Adrenal gland (tissue), 12 donors: ENCODE data around the gene LPCAT1. TPM values are rescaled to one million over a fixed set of nuclear protein-coding genes. Genes with fewer than 3 reads are reported as not detected.
A peak's percentile ranks its signal among the peaks of the same experiment; 100 is the strongest.

Source experiments
- DNase-seq, 7 donors: peaks; one replicate each; pipeline ENCODE4 v3.0.0-alpha.2; 2019 to 2020
- H3K27ac ChIP-seq, 5 donors: fragments of 200-600 bp; sonication (generic) in 4 of 5; 1 replicate in 3 of 5; 2 replicates in 2 of 5; pipeline versions ENCODE4 v1.5.1 to v1.8.0; 2016 to 2020; ENCODE audit warnings: mild to moderate bottlenecking in 1 of 5
- H3K27me3 ChIP-seq: fragments of 200-600 bp; 2 replicates; pipeline ENCODE4 v1.8.0; 2021
- H3K36me3 ChIP-seq, 2 donors: fragments of 200-600 bp; replicated peaks in 1 of 2; 1 replicate in 1 of 2; 2 replicates in 1 of 2; pipeline versions ENCODE4 v1.5.1 to v1.8.0; 2018 to 2022
- H3K4me1 ChIP-seq, 2 donors: fragments of 200-600 bp; replicated peaks in 1 of 2; 1 replicate in 1 of 2; 2 replicates in 1 of 2; pipeline versions ENCODE4 v1.5.1 to v1.8.0; 2018 to 2021
- H3K4me3 ChIP-seq, 4 donors: fragments of 200-600 bp; sonication (generic) in 3 of 4; one replicate each; pipeline ENCODE4 v1.5.1; 2016 to 2018
- H3K9me3 ChIP-seq, 3 donors: fragments of 200-600 bp; sonication (generic) in 1 of 3; replicated peaks in 1 of 3; 1 replicate in 2 of 3; 2 replicates in 1 of 3; pipeline versions ENCODE4 v1.5.1 to v1.8.0; 2016 to 2021
- POLR2A ChIP-seq, 2 donors: fragments of 450-650 bp; IDR thresholded peaks; one replicate each; pipeline ENCODE4 v1.6.1; 2017; ENCODE audit warnings: antibody characterized with exemption in 2 of 2, mild to moderate bottlenecking in 2 of 2, moderate library complexity in 1 of 2
- WGBS, 4 donors: extraction: QIAGEN DNeasy Blood & Tissue Kit in 2 of 4; methylation state at CpG; one replicate each; pipeline versions ENCODE4 v1.1.5 to v1.1.7; 2013 to 2017; 5-methylcytosine and 5-hydroxymethylcytosine counted together
- intact Hi-C, 2 donors: fragments of 100-400 bp; cut with DNase I; formaldehyde crosslinking; loops; one replicate each; pipeline versions ENCODE4 v1.14.1 to v1.15.0; 2022 to 2023
- polyA plus RNA-seq, 3 donors: library from polyadenylated mRNA; stranded (reverse); fragments of 200-250 nt in 2 of 3; fragments of 350-450 nt in 1 of 3; fragmentation: Illumina TruSeq in 1 of 3; extraction: RNeasy Lipid Tissue Mini Kit (QIAGEN cat#74804) in 1 of 3; gene quantifications; one replicate each; pipeline ENCODE4 v1.2.3, GENCODE V29; 2013 to 2014
- total RNA-seq, 9 donors: library from RNA; depleted of rRNA in 4 of 9; stranded (reverse); fragments of >200 nt in 4 of 9; fragments of 120-200 nt in 1 of 9; fragmentation: NEBNext Ultra II Directional in 1 of 9; extraction: Animal tissue kit (Norgen Biotek cat#: 25700) in 1 of 9; gene quantifications; one replicate each; pipeline versions ENCODE4 v1.1.0 to v1.2.4, GENCODE V29; 2013 to 2023
- TF ChIP-seq, protein P1 (sequence below), 6 experiments: fragments of 450-650 bp in 4 of 6; fragments of 200-600 bp in 2 of 6; sonication (generic) in 1 of 6; IDR thresholded peaks; 1 replicate in 5 of 6; 2 replicates in 1 of 6; pipeline versions ENCODE4 v1.5.1 to v1.8.0; 2016 to 2021; ENCODE audit warnings: antibody characterized with exemption in 6 of 6, mild to moderate bottlenecking in 2 of 6, moderate library complexity in 1 of 6
- donor health status: healthy with polysubstance abuse.
- donor health status: Bipolar disorder and iron deficiency.
- donor health status: DM: yes; HTN: yes; CAD: no.
- donor health status: DM: no; HTN: no; CAD: no.
- donor health status: DM: no; HTN: no; CAD: no.
- donor health status: DM: yes; HTN: yes; CAD: no.

LPCAT1 gene
- total and polyA plus RNA-seq, 12 donors, result 23.2 to 59.1 (median 42.6) TPM

DNA sequence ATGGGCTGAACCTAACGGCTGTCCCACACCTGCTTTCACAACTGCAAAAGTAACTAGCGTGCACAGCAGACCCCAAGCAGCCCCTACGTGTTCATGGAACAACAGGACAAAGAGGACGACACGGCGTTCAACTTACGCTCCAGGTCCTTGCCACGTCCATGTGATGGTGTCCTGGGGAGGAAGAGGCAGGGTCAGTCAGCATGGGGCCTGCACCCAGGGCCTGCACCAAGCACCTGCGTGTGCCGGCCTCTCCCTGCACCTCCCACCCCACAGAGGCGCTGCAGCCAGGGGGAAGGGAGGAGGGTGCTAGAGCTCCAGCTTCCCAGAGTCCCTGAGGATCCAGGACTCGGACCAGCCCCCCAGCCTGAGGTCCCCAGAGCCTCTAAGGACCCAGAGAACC is 43.0 kb downstream of the LPCAT1 start:
- Histone ChIP-seq H3K4me3 (no peak overlapping the region), H3K27me3 (no peaks in the 10 kb centered on the region), H3K27ac (peak overlapping the region in 3 of 5 donors; percentile 19 to 86 (median 79)), H3K9me3 (no peaks in the 10 kb centered on the region), H3K4me1 (peaks cover 5 to 15% of the 10 kb centered on the region in 2 donors), H3K36me3 (peaks cover 0 to 6% of the 10 kb centered on the region in 2 donors)
- intact Hi-C loops, result loop anchor here in 1 of 2 donors (10.0 kb wide), 1 partner anchor 154 kb away; no protein-coding TSS in a partner anchor
- no peak for DNase-seq
- TF ChIP-seq, protein P1, sequence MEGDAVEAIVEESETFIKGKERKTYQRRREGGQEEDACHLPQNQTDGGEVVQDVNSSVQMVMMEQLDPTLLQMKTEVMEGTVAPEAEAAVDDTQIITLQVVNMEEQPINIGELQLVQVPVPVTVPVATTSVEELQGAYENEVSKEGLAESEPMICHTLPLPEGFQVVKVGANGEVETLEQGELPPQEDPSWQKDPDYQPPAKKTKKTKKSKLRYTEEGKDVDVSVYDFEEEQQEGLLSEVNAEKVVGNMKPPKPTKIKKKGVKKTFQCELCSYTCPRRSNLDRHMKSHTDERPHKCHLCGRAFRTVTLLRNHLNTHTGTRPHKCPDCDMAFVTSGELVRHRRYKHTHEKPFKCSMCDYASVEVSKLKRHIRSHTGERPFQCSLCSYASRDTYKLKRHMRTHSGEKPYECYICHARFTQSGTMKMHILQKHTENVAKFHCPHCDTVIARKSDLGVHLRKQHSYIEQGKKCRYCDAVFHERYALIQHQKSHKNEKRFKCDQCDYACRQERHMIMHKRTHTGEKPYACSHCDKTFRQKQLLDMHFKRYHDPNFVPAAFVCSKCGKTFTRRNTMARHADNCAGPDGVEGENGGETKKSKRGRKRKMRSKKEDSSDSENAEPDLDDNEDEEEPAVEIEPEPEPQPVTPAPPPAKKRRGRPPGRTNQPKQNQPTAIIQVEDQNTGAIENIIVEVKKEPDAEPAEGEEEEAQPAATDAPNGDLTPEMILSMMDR (IDR thresholded peaks at IDR 0.05), result no peak
- TF ChIP-seq POLR2A (IDR thresholded peaks at IDR 0.05), result no peak
- WGBS, 4 donors, result 84 to 95% (median 92%) methylated on average over 5 to 12 of the region's 12 CpGs

GRCh38 chr5:1480217-1480616 is 43.5 kb downstream of the LPCAT1 start:
- 35 to 44% (median 40%) methylated on average over 12 to 14 of the region's 14 CpGs for WGBS, 4 donors
- Histone ChIP-seq H3K4me1 (peaks cover 5 to 15% of the 10 kb centered on the region in 2 donors), H3K27ac (peak overlapping the region in 4 of 5 donors; percentile 32 to 86 (median 68)), H3K9me3 (no peaks in the 10 kb centered on the region), H3K36me3 (peaks cover 0 to 4% of the 10 kb centered on the region in 2 donors), H3K4me3 (no peak overlapping the region), H3K27me3 (no peaks in the 10 kb centered on the region)
- intact Hi-C loops, result loop anchor here in 1 of 2 donors (10.0 kb wide), 1 partner anchor 155 kb away; no protein-coding TSS in a partner anchor
- TF ChIP-seq, protein P1 (IDR thresholded peaks at IDR 0.05), result peak in 2 of 6 experiments; percentile 9 to 19
- TF ChIP-seq POLR2A (IDR thresholded peaks at IDR 0.05), result no peak
- DNase-seq, result peak; percentile 67 to 89 (median 83)

GRCh38 chr5:1479581-1480188 is 44.1 kb downstream of the LPCAT1 start:
- intact Hi-C loops, result loop anchor here in 1 of 2 donors (10.0 kb wide), 1 partner anchor 155 kb away; no protein-coding TSS in a partner anchor
- WGBS, 4 donors, result 35 to 44% (median 41%) methylated on average over 13 to 21 of the region's 21 CpGs
- no peaks in the 10 kb centered on the region for H3K9me3 ChIP-seq
- TF ChIP-seq, protein P1 (IDR thresholded peaks at IDR 0.05), result peak; percentile 43 to 68 (median 58)
- no peak for TF ChIP-seq POLR2A (IDR thresholded peaks at IDR 0.05)
- H3K27me3 ChIP-seq, result no peaks in the 10 kb centered on the region
- H3K27ac ChIP-seq, result peak overlapping the region in 4 of 5 donors; percentile 32 to 86 (median 68)
- H3K36me3 ChIP-seq, result peaks cover 0 to 9% of the 10 kb centered on the region in 2 donors
- peaks cover 5 to 15% of the 10 kb centered on the region in 2 donors for H3K4me1 ChIP-seq
- H3K4me3 ChIP-seq, result no peak overlapping the region
- DNase-seq, result peak in 6 of 7 donors; percentile 39 to 73 (median 58)

GRCh38 chr5:1479066-1479465 is 44.7 kb downstream of the LPCAT1 start:
- intact Hi-C loops, result no loop called here
- peak overlapping the region in 2 of 5 donors; percentile 79 to 86 for H3K27ac ChIP-seq
- WGBS, 4 donors, result 94 to 96% (median 95%) methylated on average over 7 of the region's 7 CpGs

More at GRCh38 chr5:1479066-1479465, 44.7 kb downstream of the LPCAT1 start:
- H3K9me3 ChIP-seq, result no peaks in the 10 kb centered on the region
- no peaks in the 10 kb centered on the region for H3K27me3 ChIP-seq
- peak in 1 of 7 donors; percentile 6 for DNase-seq
- TF ChIP-seq, protein P1 (IDR thresholded peaks at IDR 0.05), result no peak
- TF ChIP-seq POLR2A (IDR thresholded peaks at IDR 0.05), result no peak
- H3K36me3 ChIP-seq, result peaks cover 0 to 12% of the 10 kb centered on the region in 2 donors
- H3K4me3 ChIP-seq, result no peak overlapping the region
- peaks cover 5 to 15% of the 10 kb centered on the region in 2 donors for H3K4me1 ChIP-seq
